ENCODE measurements around the gene NAA11. TPM values are rescaled to one million over a fixed set of nuclear protein-coding genes. Genes with fewer than 3 reads are reported as not detected.

NAA11 gene
- total RNA-seq, 2 experiments from 2014 or later = not detected

GRCh38 chr4:79306795-79307194 lies 19.1 kb downstream of the NAA11 start:
- ChIA-PET POLR2A (no interaction called here), CTCF (interaction anchor here (1.4 kb wide), 1 partner anchor 9 kb away, joined by 3 read pairs; no protein-coding TSS in a partner anchor)
- Mint-ChIP-seq H3K9me3 (no peaks in the 10 kb centered on the region), H3K27ac (no peak overlapping the region), H3K36me3 (ENCODE audit: low read depth) (no peaks in the 10 kb centered on the region), H3K4me3 (no peak overlapping the region), H3K27me3 (no peaks in the 10 kb centered on the region), H3K4me1 (ENCODE audit: low read depth) (no peaks in the 10 kb centered on the region)
- intact Hi-C loops (cut with micrococcal nuclease) = no loop called here
- no peak for TF ChIP-seq CTCF (IDR thresholded peaks at IDR 0.05)
- DNase-seq (no peak), ATAC-seq (no peak)

- CTCF ChIA-PET = no interaction called here
- TF ChIP-seq CTCF (IDR thresholded peaks at IDR 0.05) = no peak
- ATAC-seq (no peak), DNase-seq (no peak)
- intact Hi-C loops (cut with micrococcal nuclease) = no loop called here
- no peaks in the 10 kb centered on the region for H3K4me1 Mint-ChIP-seq (ENCODE audit: low read depth)
- POLR2A ChIA-PET = no interaction called here
- H3K27ac Mint-ChIP-seq = no peak overlapping the region
- H3K36me3 Mint-ChIP-seq (ENCODE audit: low read depth) = no peaks in the 10 kb centered on the region
- no peaks in the 10 kb centered on the region for H3K9me3 Mint-ChIP-seq
- no peak overlapping the region for H3K4me3 Mint-ChIP-seq
- H3K27me3 Mint-ChIP-seq = no peaks in the 10 kb centered on the region
These were observed 25.6 kb downstream of the NAA11 start for GRCh38 chr4:79300280-79300679.

- Mint-ChIP-seq H3K27ac (no peak overlapping the region), H3K27me3 (no peaks in the 10 kb centered on the region), H3K36me3 (ENCODE audit: low read depth) (no peaks in the 10 kb centered on the region), H3K4me1 (ENCODE audit: low read depth) (no peaks in the 10 kb centered on the region), H3K4me3 (no peak overlapping the region), H3K9me3 (no peaks in the 10 kb centered on the region)
- DNase-seq (no peak), ATAC-seq (no peak)
- no peak for TF ChIP-seq CTCF (IDR thresholded peaks at IDR 0.05)
- CTCF ChIA-PET = interaction anchor here (1.0 kb wide), 1 partner anchor 9 kb away, joined by 3 read pairs; no protein-coding TSS in a partner anchor
- POLR2A ChIA-PET = no interaction called here
- intact Hi-C loops (cut with micrococcal nuclease) = no loop called here
These were observed 27.4 kb downstream of the NAA11 start for GRCh38 chr4:79298484-79298883.

GRCh38 chr4:79298027-79298426 lies 27.8 kb downstream of the NAA11 start:
- intact Hi-C loops (cut with micrococcal nuclease) = no loop called here
- ChIA-PET POLR2A (no interaction called here), CTCF (interaction anchor here (1.0 kb wide), 1 partner anchor 9 kb away, joined by 3 read pairs; no protein-coding TSS in a partner anchor)
- ATAC-seq = no peak
- Mint-ChIP-seq H3K9me3 (no peaks in the 10 kb centered on the region), H3K27me3 (no peaks in the 10 kb centered on the region), H3K4me3 (no peak overlapping the region), H3K27ac (no peak overlapping the region), H3K36me3 (ENCODE audit: low read depth) (no peaks in the 10 kb centered on the region), H3K4me1 (ENCODE audit: low read depth) (no peaks in the 10 kb centered on the region)
- no peak for DNase-seq
- no peak for TF ChIP-seq CTCF (IDR thresholded peaks at IDR 0.05)

GRCh38 chr4:79297479-79297878 lies 28.4 kb downstream of the NAA11 start:
- no peaks in the 10 kb centered on the region for H3K9me3 Mint-ChIP-seq
- ATAC-seq (no peak), DNase-seq (no peak)
- intact Hi-C loops (cut with micrococcal nuclease) = no loop called here
- H3K4me3 Mint-ChIP-seq = no peak overlapping the region
- no peak overlapping the region for H3K27ac Mint-ChIP-seq
- no peak for TF ChIP-seq CTCF (IDR thresholded peaks at IDR 0.05)
- CTCF ChIA-PET = interaction anchor here (1.0 kb wide), 1 partner anchor 10 kb away, joined by 3 read pairs; no protein-coding TSS in a partner anchor
- no peaks in the 10 kb centered on the region for H3K27me3 Mint-ChIP-seq
- no peaks in the 10 kb centered on the region for H3K4me1 Mint-ChIP-seq (ENCODE audit: low read depth)
- POLR2A ChIA-PET = no interaction called here
- H3K36me3 Mint-ChIP-seq (ENCODE audit: low read depth) = no peaks in the 10 kb centered on the region
